Measurements from ENCODE around the gene TREX2.

Gene TREX2

DNA sequence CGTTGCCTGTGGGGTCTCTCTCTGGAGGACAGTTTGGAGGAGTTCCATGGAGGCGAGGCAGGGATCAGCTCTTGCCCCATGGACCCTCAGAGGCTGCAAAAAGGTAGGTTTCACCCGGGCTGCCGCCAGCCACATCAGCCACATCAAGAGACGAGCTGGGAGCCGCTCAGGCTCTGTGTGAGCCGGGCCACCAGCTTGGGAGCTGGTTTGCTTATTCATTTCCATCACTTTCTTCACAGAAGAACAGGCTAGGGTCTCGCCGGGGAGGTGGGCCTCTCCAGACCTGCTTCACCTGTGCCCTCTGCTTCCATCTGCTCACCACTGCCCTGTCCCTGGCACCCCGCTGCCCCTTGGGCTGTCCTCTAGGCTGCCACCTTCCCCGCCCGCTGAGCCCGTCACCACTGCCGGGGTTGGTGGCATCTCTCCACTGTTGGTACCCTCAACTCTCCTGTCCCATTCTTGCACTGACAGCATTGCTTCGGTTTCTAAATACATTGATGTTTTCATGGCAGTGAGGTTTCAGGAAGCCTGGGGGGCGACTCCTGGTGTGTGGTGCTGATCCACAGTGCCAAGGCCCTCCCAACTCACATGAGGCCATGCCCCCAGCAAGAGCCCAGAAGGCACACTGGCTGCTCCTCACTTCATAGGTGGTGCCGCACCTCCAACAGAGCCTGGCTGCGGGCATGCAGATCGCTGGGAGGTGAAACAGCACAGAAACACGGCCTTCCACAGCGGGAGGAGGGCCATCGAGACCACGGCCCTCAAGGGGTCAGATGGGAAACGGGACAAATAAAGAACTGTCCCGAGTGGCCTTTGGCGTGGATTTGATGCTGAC lies 4.5 kb upstream of the TREX2 start:
- TF ChIP-seq, protein P1, sequence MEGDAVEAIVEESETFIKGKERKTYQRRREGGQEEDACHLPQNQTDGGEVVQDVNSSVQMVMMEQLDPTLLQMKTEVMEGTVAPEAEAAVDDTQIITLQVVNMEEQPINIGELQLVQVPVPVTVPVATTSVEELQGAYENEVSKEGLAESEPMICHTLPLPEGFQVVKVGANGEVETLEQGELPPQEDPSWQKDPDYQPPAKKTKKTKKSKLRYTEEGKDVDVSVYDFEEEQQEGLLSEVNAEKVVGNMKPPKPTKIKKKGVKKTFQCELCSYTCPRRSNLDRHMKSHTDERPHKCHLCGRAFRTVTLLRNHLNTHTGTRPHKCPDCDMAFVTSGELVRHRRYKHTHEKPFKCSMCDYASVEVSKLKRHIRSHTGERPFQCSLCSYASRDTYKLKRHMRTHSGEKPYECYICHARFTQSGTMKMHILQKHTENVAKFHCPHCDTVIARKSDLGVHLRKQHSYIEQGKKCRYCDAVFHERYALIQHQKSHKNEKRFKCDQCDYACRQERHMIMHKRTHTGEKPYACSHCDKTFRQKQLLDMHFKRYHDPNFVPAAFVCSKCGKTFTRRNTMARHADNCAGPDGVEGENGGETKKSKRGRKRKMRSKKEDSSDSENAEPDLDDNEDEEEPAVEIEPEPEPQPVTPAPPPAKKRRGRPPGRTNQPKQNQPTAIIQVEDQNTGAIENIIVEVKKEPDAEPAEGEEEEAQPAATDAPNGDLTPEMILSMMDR (conservative IDR thresholded peaks at IDR 0.05; ENCODE audit: low read depth, low read length), result no peak
- DNase-seq (ENCODE audit: low read depth), result no peak
- H3K4me3 ChIP-seq (ENCODE audit: low read depth, low read length), result no peak overlapping the region

DNA sequence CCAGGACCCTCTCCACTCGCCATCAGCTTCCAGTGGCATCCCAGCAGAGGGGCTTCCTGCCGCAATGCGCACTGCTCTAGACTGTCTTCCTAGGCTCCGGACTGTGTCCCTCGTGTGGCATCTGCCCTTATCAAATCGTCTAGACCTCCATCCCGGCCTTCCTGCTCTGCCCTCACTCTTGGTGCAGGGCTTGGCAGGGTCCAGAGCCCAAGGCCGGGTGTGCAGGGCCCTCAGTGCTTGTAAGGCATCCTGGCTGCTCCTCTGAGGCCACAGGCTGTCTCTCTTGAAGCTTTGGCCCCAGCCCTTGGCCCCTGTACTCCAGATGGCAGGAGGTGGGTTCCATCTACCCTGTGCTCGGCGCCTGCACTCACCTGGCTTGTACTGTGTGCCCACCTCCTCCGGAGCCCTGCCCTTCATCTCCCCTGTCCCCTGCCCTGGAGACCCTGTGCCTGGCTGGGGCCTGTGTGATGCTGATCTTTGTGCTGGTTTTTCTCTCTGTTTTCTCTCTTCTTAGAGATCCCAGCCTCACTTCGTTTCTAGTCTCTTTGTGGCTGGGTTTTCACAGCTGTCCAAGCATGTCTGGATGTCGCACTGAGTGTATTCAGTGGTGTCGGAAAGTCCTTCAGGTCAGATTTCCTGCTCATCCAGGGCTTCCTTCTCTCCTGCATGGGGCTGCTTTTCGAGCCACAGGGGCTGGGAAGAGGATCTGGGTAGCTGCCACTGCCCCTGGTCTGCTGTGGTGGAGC lies 3.7 kb upstream of the TREX2 start:
- TF ChIP-seq, protein P1 (conservative IDR thresholded peaks at IDR 0.05; ENCODE audit: low read depth, low read length), result no peak
- no peak overlapping the region for H3K4me3 ChIP-seq (ENCODE audit: low read depth, low read length)
- DNase-seq (ENCODE audit: low read depth), result no peak

DNA sequence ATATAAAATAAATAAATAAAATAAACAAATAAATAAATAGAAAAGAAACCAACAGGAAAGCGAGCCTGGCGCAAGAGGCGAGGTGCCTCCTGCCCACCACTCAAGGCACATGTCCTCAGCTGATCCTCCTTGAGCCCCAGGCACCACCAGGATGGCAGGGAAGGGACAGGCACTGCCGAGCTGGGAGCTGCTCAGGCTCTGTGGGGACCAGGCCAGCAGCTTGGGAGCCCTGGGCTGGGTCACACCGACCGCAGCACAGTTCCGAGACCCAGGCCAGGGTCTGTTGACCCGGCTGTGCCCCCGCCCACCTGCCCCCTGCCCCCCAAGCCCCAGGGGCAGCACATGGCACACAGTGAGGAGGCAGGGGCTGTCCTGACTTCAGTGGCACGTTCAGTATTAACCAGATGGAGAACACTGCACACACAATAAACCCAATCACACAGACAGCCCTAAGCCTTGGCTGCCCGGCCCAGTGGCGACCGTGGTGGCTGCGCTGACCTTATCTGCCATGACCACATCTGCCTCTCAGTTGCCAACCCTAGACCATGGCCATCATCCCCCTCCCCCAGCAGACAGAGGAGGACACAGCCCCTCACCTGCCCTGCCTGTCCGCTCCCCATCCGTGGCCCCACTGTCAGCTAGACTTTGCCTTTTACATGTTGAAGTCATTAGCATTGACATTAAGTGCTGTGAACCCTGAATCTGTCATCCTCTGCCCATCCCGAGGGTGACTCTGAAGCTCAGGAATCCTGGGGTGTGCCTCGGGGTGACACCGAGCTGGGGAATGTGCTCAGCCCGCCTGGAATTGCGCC lies 2.9 kb upstream of the TREX2 start:
- no peak for DNase-seq (ENCODE audit: low read depth)
- TF ChIP-seq, protein P1 (conservative IDR thresholded peaks at IDR 0.05; ENCODE audit: low read depth, low read length), result no peak
- no peak overlapping the region for H3K4me3 ChIP-seq (ENCODE audit: low read depth, low read length)

DNA sequence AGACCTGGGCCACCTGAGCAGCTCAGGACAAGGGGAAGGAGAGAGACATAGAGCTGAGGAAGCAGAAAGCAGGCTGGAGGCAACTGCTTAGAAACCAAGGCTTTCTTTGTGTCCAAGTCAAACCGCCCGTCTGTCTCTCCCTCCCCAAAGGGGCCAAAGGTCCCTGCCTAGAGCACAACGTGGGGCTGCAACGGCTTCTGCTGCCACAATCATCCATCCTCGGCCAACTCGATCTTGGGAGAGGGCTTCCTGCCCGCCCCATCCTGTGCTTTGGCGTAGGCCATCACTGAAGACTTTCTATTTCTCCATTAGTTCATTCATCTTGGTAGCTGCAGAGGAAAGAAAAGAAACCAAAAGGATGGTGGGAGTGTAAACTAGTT lies 1.7 kb upstream of the TREX2 start:
- no peak for DNase-seq (ENCODE audit: low read depth)

DNA sequence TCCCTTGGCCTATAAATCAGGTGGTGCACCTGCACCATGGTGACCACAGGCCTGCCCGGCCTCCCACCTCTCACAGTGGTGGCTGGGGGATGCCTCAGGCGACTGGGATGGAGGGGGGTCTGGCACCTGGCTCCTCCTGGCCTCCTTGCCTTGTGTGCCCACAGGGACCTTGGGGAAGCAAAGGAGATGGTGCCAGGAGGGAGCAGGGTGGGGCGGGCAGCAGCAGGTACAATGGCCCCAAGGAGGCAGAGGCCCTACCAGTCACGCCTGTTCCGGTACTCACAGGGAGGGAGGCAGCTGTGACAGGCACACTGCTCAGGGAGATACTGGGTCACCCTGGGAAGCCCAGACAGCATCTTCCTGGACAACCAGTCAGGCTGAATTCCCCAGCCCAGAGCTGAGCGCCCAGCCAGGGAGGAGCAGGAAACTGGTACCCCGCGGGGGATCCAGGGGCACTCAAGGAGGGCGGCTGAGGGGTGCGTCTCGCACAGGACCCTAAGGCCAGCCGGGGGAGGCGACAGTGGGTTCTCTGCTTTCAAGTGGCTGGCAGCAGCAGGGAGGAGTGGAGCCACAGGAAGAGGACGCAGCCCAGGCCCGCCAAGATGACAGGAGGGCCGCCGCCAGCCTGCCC lies 1.2 kb upstream of the TREX2 start:
- TF ChIP-seq, protein P1 (conservative IDR thresholded peaks at IDR 0.05; ENCODE audit: low read depth, low read length), result no peak
- H3K4me3 ChIP-seq (ENCODE audit: low read depth, low read length), result no peak overlapping the region
- no peak for DNase-seq (ENCODE audit: low read depth)

More for the DNA sequence above, 1.7 kb upstream of the TREX2 start:
- no peak overlapping the region for H3K4me3 ChIP-seq (ENCODE audit: low read depth, low read length)
- TF ChIP-seq, protein P1 (conservative IDR thresholded peaks at IDR 0.05; ENCODE audit: low read depth, low read length), result no peak

DNA sequence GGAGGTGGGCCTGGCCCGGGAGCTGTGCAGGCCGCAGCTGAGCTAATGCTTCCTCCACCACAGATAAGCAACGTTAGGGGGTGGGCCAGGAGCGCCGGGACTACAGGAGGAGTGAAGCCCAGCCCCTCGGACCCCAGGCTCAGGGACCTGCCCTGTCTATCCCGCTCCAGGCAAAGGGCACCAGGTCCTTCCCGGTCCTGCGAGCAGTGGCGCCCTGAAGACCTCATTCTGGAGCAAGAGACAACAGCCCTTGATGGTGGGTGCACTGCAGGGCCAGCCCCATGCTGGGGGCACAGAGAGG lies 730 bp upstream of the TREX2 start:
- no peak for DNase-seq (ENCODE audit: low read depth)
- no peak overlapping the region for H3K4me3 ChIP-seq (ENCODE audit: low read depth, low read length)
- TF ChIP-seq, protein P1 (conservative IDR thresholded peaks at IDR 0.05; ENCODE audit: low read depth, low read length), result no peak

All from choroid plexus epithelial cell (primary cell).